Memory B cell (primary cell): ENCODE results near the gene GARNL3.

Experiments used
- ATAC-seq: fragments of 150-1000 bp; cut with Tn5 transposase; 2 replicates; pipeline ENCODE4 v1.10.0; 2021; ENCODE audit warnings: low read depth, mild to moderate bottlenecking, moderate library complexity
- DNase-seq, 2 donors: peaks; one replicate each; pipeline ENCODE4 v3.0.0; 2022; ENCODE audit warnings: low spot score in 2 of 2
- H3K27ac Mint-ChIP-seq: one replicate; pipeline ENCODE4 v1.8.0; 2022; ENCODE audit warnings: mild to moderate bottlenecking, moderate library complexity, mixed read lengths
- H3K27me3 Mint-ChIP-seq: one replicate; pipeline ENCODE4 v1.8.0; 2022; ENCODE audit warnings: mixed read lengths
- H3K36me3 Mint-ChIP-seq: one replicate; pipeline ENCODE4 v1.8.0; 2022; ENCODE audit warnings: mild to moderate bottlenecking, mixed read lengths
- H3K4me1 Mint-ChIP-seq: one replicate; pipeline ENCODE4 v1.8.0; 2022; ENCODE audit warnings: mixed read lengths
- H3K4me3 Mint-ChIP-seq: one replicate; pipeline ENCODE4 v1.8.0; 2022; ENCODE audit warnings: mild to moderate bottlenecking, moderate library complexity, mixed read lengths
- H3K9me3 Mint-ChIP-seq: one replicate; pipeline ENCODE4 v1.8.0; 2022; ENCODE audit warnings: mixed read lengths

Gene GARNL3

DNA sequence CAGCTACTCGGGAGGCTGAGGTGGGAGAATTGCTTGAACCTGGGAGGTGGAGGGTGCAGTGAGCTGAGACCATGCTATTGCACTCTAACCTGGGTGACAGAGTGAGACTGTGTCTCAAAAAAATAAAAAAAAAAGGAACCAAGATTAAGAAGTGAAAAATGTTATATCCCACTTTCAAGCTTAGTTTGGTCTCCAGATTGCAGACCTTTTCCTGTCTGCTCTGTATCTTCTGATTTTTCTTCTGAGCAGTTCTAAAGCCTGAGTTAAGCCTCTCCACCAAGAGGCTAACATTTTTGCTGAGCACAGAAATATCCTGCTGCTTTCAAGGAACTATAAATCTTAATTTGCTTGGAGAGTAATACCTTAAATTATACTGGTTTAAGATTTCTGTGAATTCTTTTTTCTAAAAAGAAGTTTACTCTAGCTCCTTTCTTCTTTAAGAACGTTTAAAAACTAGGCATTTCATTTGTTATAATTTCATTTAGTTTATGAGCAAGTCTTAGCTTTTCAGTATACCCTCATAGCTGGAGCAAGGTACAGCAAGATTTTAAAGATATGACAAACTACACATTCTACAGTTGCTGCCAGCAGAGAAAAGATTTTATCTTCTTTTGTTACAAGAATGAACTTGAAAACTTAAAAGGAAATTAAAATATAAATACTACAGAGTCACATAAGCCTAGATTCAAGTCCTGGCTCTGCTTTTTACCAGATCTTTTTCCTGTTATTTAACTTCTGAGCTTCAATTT is 55.0 kb downstream of the GARNL3 start:
- H3K36me3 Mint-ChIP-seq: peaks cover 7% of the 10 kb centered on the region
- DNase-seq: no peak
- H3K9me3 Mint-ChIP-seq: no peaks in the 10 kb centered on the region
- ATAC-seq: no peak
- no peaks in the 10 kb centered on the region for H3K4me1 Mint-ChIP-seq
- H3K27me3 Mint-ChIP-seq: no peaks in the 10 kb centered on the region
- no peak overlapping the region for H3K27ac Mint-ChIP-seq
- no peak overlapping the region for H3K4me3 Mint-ChIP-seq

GRCh38 chr9:127320115-127320378 is 55.5 kb downstream of the GARNL3 start:
- DNase-seq (no peak), ATAC-seq (no peak)
- H3K27me3 Mint-ChIP-seq: no peaks in the 10 kb centered on the region
- no peak overlapping the region for H3K27ac Mint-ChIP-seq
- no peaks in the 10 kb centered on the region for H3K9me3 Mint-ChIP-seq
- no peak overlapping the region for H3K4me3 Mint-ChIP-seq
- no peaks in the 10 kb centered on the region for H3K4me1 Mint-ChIP-seq
- peaks cover 6% of the 10 kb centered on the region for H3K36me3 Mint-ChIP-seq

GRCh38 chr9:127323393-127323792 is 58.8 kb downstream of the GARNL3 start:
- Mint-ChIP-seq H3K27ac (no peak overlapping the region), H3K36me3 (peaks cover 9% of the 10 kb centered on the region), H3K9me3 (no peaks in the 10 kb centered on the region), H3K4me1 (no peaks in the 10 kb centered on the region), H3K4me3 (no peak overlapping the region), H3K27me3 (no peaks in the 10 kb centered on the region)
- ATAC-seq: no peak
- no peak for DNase-seq

DNA sequence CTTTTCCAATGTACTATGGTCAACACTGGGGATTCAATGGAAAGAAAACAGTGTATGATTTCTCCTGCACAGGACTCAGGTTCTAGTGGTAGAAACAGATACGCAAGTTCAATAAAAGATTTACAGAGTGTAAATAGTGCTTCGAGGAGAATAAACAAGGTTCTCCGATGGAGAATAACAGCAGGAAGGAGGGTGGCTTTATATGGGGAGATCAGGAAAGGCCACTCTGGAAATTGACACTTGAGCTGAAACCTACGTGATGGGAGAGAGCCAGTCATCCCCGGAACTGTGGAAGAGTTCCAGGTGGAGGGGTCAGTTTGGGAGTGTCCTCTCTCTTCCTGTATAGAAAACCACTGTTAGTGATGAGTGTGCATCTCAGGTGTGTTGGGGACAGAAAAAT is 65.9 kb downstream of the GARNL3 start:
- no peaks in the 10 kb centered on the region for H3K27me3 Mint-ChIP-seq
- DNase-seq (no peak), ATAC-seq (no peak)
- no peaks in the 10 kb centered on the region for H3K4me1 Mint-ChIP-seq
- H3K4me3 Mint-ChIP-seq: no peak overlapping the region
- H3K36me3 Mint-ChIP-seq: peaks cover 5% of the 10 kb centered on the region
- H3K9me3 Mint-ChIP-seq: no peaks in the 10 kb centered on the region
- H3K27ac Mint-ChIP-seq: no peak overlapping the region

DNA sequence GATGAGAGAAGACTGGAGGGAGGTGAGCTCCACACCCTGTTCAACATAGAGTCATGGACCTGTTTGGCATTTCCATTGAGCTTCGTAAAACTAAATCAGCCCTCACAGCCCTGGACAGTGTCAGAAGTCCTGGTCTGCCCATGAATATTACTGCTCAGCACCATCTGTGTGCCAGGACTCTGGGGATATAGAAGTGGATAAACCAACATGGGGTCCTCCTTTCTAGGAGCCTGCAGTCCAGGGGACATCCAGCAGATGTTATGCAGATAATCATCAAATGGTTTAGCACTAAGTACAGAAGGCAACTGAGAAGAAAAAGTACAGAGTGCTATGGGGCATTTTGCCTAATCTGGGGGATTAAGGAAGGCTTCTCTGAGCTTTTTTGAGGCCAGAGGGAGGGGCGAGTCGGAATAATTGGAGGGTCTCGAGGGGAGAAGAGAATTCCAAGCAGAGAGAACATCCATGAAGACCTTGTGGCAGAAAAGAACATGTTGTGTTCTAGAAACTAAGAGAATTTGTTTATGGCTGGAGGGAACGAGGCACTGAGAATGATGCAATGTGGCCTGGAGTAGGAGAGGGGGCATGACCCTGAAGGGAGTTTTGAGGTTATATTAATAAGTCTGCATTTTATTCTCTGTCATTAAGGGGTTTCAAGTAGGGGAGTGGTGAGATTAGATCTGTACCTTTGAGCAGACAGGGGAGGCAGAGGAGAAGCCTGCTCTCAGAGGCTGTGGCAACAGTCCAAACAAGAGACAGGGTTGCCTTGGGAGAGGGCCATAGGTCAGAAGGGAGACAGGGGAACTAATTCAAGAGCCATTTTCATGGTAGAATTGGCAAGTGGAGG is 68.9 kb downstream of the GARNL3 start:
- Mint-ChIP-seq H3K4me1 (no peaks in the 10 kb centered on the region), H3K4me3 (no peak overlapping the region), H3K27me3 (no peaks in the 10 kb centered on the region), H3K27ac (no peak overlapping the region), H3K36me3 (peaks cover 1% of the 10 kb centered on the region), H3K9me3 (no peaks in the 10 kb centered on the region)
- ATAC-seq (no peak), DNase-seq (no peak)

- no peak for ATAC-seq
- H3K36me3 Mint-ChIP-seq: peaks cover 2% of the 10 kb centered on the region
- no peak for DNase-seq
- no peaks in the 10 kb centered on the region for H3K9me3 Mint-ChIP-seq
- no peaks in the 10 kb centered on the region for H3K27me3 Mint-ChIP-seq
- H3K4me1 Mint-ChIP-seq: no peaks in the 10 kb centered on the region
- no peak overlapping the region for H3K4me3 Mint-ChIP-seq
- no peak overlapping the region for H3K27ac Mint-ChIP-seq
These were observed 70.2 kb downstream of the GARNL3 start for GRCh38 chr9:127334725-127335124.

DNA sequence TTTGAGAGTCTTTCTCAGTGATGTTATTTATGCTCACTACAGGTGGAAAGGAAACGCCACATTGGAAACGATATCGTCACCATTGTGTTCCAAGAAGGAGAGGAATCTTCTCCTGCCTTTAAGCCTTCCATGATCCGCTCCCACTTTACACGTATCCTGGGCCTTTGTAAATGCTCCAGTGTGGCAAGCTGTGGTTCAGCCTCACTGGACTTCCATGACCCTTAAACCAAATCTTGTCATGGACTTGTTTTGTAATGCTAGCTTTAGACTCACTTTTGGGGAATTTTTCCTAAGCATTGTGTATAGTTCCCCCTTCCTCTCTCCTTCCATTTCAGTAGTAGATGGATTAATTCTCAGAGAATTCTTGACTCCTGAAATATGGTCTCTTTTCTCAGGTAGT is 71.5 kb downstream of the GARNL3 start:
- DNase-seq: no peak
- Mint-ChIP-seq H3K9me3 (no peaks in the 10 kb centered on the region), H3K36me3 (peaks cover 9% of the 10 kb centered on the region), H3K4me1 (no peaks in the 10 kb centered on the region), H3K27me3 (no peaks in the 10 kb centered on the region), H3K27ac (no peak overlapping the region), H3K4me3 (no peak overlapping the region)
- ATAC-seq: no peak

GRCh38 chr9:127336506-127337352 is 72.2 kb downstream of the GARNL3 start:
- H3K4me3 Mint-ChIP-seq: no peak overlapping the region
- DNase-seq (no peak), ATAC-seq (no peak)
- no peaks in the 10 kb centered on the region for H3K4me1 Mint-ChIP-seq
- H3K9me3 Mint-ChIP-seq: no peaks in the 10 kb centered on the region
- no peak overlapping the region for H3K27ac Mint-ChIP-seq
- H3K27me3 Mint-ChIP-seq: no peaks in the 10 kb centered on the region
- peaks cover 11% of the 10 kb centered on the region for H3K36me3 Mint-ChIP-seq

DNA sequence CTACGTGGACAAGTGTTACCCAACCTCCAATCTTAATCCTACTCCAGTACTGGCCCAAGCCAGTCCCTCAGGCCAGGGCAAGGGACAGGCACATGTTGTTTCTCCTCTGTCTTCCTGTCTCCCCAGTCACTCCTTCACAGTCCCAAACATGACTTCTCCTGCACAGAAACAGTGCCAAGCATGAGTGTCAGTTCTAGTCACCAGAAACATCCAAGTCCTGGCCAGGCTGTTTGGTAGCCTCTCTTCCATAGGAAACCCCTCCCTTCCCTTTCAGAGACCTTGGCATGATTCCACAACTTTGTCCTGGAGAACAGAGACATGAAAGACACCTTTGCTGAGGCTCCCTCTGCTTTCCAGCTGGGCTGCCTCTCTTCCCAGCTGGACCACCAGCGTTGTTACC is 76.1 kb downstream of the GARNL3 start:
- no peaks in the 10 kb centered on the region for H3K9me3 Mint-ChIP-seq
- H3K4me1 Mint-ChIP-seq: no peaks in the 10 kb centered on the region
- peaks cover 12% of the 10 kb centered on the region for H3K36me3 Mint-ChIP-seq
- no peaks in the 10 kb centered on the region for H3K27me3 Mint-ChIP-seq
- DNase-seq (no peak), ATAC-seq (no peak)
- H3K27ac Mint-ChIP-seq: no peak overlapping the region
- no peak overlapping the region for H3K4me3 Mint-ChIP-seq

- DNase-seq: no peak
- no peak overlapping the region for H3K4me3 Mint-ChIP-seq
- no peak for ATAC-seq
- no peaks in the 10 kb centered on the region for H3K9me3 Mint-ChIP-seq
- H3K4me1 Mint-ChIP-seq: no peaks in the 10 kb centered on the region
- H3K36me3 Mint-ChIP-seq: peaks cover 12% of the 10 kb centered on the region
- H3K27me3 Mint-ChIP-seq: no peaks in the 10 kb centered on the region
- no peak overlapping the region for H3K27ac Mint-ChIP-seq
These were observed 76.6 kb downstream of the GARNL3 start for GRCh38 chr9:127341152-127341551.

DNA sequence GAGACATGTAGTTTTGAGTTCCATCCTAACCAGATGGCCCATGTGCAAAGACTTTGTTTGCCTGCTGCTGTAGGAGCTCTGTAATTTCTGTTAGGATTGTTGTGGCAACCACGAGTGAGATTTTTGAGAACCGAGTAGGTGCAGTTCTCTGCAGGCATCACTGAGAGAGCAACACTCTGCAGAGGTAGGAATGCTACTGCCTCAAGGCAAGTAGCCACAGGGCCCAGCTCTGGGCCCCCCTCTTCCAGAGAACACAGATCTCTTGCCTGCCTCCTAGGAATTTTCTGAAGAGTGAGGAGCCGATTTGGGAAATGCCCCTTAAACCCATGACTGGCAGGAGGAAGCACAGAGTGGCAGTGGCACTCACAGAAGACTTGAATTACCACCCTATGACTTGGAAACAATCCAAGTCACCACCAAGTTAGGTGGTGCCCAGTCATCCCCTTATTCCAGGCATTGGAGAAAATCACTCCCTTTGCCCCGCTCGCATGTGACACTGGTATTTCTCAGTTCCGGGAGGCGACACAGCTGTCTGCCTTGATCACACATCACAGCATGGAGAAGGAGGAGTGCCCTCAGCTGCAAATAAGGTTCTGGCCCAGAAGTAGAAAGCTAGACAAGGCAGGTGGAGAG is 79.9 kb downstream of the GARNL3 start:
- H3K4me3 Mint-ChIP-seq: no peak overlapping the region
- no peak for DNase-seq
- peaks cover 12% of the 10 kb centered on the region for H3K36me3 Mint-ChIP-seq

GRCh38 chr9:127345566-127345965 is 81.0 kb downstream of the GARNL3 start:
- Mint-ChIP-seq H3K27me3 (no peaks in the 10 kb centered on the region), H3K27ac (no peak overlapping the region), H3K9me3 (no peaks in the 10 kb centered on the region), H3K4me3 (no peak overlapping the region), H3K4me1 (no peaks in the 10 kb centered on the region), H3K36me3 (peaks cover 6% of the 10 kb centered on the region)
- no peak for DNase-seq
- ATAC-seq: no peak

More for the DNA sequence above, 79.9 kb downstream of the GARNL3 start:
- no peak for ATAC-seq
- no peaks in the 10 kb centered on the region for H3K4me1 Mint-ChIP-seq
- H3K27me3 Mint-ChIP-seq: no peaks in the 10 kb centered on the region
- H3K9me3 Mint-ChIP-seq: no peaks in the 10 kb centered on the region
- H3K27ac Mint-ChIP-seq: no peak overlapping the region

DNA sequence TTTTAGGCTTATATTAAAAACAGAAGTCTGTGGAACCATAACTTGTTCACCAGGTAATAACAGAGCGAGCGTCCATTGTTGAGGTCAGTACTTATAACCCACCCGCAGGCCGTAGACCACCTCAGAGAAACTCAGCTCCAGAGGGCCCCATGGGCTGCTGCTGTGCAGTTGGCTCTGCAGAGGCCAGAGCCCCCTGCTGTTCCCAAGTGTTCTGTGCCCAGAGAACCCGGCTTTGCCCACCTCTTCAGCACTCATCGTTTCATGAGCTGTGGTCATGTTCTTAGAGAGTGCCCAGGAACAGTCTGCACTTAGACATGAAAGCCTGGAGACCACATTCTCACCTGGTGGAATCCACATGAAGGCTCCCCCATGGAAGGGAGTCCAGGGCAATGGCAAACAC is 82.0 kb downstream of the GARNL3 start:
- Mint-ChIP-seq H3K27ac (no peak overlapping the region), H3K4me3 (no peak overlapping the region), H3K4me1 (no peaks in the 10 kb centered on the region), H3K27me3 (no peaks in the 10 kb centered on the region), H3K9me3 (no peaks in the 10 kb centered on the region), H3K36me3 (peaks cover 4% of the 10 kb centered on the region)
- ATAC-seq (no peak), DNase-seq (no peak)
